Right lobe of liver (tissue), 4 donors: ENCODE data around the gene SERPINB2.

Experiments
- POLR2A ChIP-seq: fragments of 450-650 bp; IDR thresholded peaks from one replicate; pipeline ENCODE4 v1.6.1; 2017; ENCODE audit warnings: antibody characterized with exemption, mild to moderate bottlenecking
- TF ChIP-seq, protein P1 (sequence below), 4 donors: fragments of 200-600 bp in 3 of 4; fragments of 450-650 bp in 1 of 4; IDR thresholded peaks; one replicate each; pipeline versions ENCODE4 v1.5.1 to v1.8.0; 2016 to 2022; ENCODE audit warnings: antibody characterized with exemption in 4 of 4, mild to moderate bottlenecking in 2 of 4
- donor health status: DM: no; HTN: no; CAD: no.
- donor health status: DM: no; HTN: no; CAD: no.
- donor health status: DM: no; HTN: yes; CAD: no.

DNA sequence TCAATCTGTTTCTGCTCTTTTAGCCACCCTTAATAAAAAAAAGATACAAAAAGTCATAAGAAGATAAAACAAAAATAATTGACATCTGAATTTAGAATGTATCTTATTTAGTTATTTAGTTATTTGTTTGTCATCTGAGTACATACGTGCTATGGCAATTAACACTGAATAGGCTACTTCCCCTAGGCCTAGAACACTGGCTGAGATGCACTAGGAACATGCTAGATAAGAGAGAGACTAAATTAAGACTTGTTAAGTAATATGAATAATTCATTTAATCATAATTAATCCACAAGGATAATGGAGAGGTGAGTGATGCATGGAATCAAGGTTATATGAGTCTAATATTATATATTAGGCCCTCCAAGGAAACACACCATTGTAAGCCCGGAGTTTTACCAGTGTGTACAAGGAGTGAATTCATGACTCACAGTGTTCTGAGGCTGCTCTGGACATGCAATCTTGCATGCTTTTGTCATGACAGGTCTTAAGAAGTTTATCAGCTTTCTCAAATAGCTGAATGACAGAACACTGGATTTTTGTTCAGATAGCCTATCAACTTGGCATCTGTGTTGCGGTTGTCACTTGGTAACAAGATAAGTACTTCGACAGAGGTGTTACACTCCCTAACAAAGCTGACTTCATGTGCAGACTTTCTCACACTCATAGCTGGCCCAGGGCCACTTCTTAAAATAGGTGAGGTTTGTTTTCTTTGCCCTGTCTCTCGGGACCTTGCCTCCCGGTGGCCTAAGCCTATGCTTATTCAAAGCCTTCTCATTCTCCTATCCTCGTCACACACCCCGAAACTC is 5.0 kb upstream of the SERPINB2 start:
- TF ChIP-seq, protein P1, sequence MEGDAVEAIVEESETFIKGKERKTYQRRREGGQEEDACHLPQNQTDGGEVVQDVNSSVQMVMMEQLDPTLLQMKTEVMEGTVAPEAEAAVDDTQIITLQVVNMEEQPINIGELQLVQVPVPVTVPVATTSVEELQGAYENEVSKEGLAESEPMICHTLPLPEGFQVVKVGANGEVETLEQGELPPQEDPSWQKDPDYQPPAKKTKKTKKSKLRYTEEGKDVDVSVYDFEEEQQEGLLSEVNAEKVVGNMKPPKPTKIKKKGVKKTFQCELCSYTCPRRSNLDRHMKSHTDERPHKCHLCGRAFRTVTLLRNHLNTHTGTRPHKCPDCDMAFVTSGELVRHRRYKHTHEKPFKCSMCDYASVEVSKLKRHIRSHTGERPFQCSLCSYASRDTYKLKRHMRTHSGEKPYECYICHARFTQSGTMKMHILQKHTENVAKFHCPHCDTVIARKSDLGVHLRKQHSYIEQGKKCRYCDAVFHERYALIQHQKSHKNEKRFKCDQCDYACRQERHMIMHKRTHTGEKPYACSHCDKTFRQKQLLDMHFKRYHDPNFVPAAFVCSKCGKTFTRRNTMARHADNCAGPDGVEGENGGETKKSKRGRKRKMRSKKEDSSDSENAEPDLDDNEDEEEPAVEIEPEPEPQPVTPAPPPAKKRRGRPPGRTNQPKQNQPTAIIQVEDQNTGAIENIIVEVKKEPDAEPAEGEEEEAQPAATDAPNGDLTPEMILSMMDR (IDR thresholded peaks at IDR 0.05), result no peak
- no peak for TF ChIP-seq POLR2A
